COR-L47 (cell line): ENCODE data around the gene JAZF1.

Experiments used
- DNase-seq: peaks from one replicate; lab custom pipeline; 2025; lab: John Stamatoyannopoulos, UW

JAZF1 gene

GRCh38 chr7:28075674-28076358 is 104.8 kb downstream of the JAZF1 start:
- DNase-seq = no peak

- DNase-seq = no peak
Observed at GRCh38 chr7:28072876-28073514, 107.6 kb downstream of the JAZF1 start.

GRCh38 chr7:28071570-28071969 is 109.0 kb downstream of the JAZF1 start:
- no peak for DNase-seq

- no peak for DNase-seq
Observed at GRCh38 chr7:28070297-28071055, 110.1 kb downstream of the JAZF1 start.

- no peak for DNase-seq
Observed at GRCh38 chr7:28069807-28070206, 110.8 kb downstream of the JAZF1 start.

GRCh38 chr7:28069388-28069787 is 111.2 kb downstream of the JAZF1 start:
- DNase-seq = no peak

GRCh38 chr7:28068811-28069216 is 111.8 kb downstream of the JAZF1 start:
- DNase-seq = no peak

- no peak for DNase-seq
Observed at GRCh38 chr7:28067171-28067570, 113.4 kb downstream of the JAZF1 start.

GRCh38 chr7:28065721-28066285 is 114.8 kb downstream of the JAZF1 start:
- DNase-seq = no peak

- DNase-seq = no peak
Observed at GRCh38 chr7:28065308-28065707, 115.3 kb downstream of the JAZF1 start.

GRCh38 chr7:28064437-28064836 is 116.2 kb downstream of the JAZF1 start:
- DNase-seq = no peak

- DNase-seq = peak; percentile 59
Observed at GRCh38 chr7:28062197-28062991, 118.2 kb downstream of the JAZF1 start.

GRCh38 chr7:28061824-28062196 is 118.8 kb downstream of the JAZF1 start:
- DNase-seq = no peak

- no peak for DNase-seq
Observed at GRCh38 chr7:28060371-28060950, 120.1 kb downstream of the JAZF1 start.

GRCh38 chr7:28055161-28055544 is 125.4 kb downstream of the JAZF1 start:
- no peak for DNase-seq

GRCh38 chr7:28054531-28055160 is 125.9 kb downstream of the JAZF1 start:
- no peak for DNase-seq

- no peak for DNase-seq
Observed at GRCh38 chr7:28052933-28053332, 127.7 kb downstream of the JAZF1 start.

- no peak for DNase-seq
Observed at GRCh38 chr7:28048694-28049093, 131.9 kb downstream of the JAZF1 start.

- DNase-seq = no peak
Observed at GRCh38 chr7:28046035-28046434, 134.6 kb downstream of the JAZF1 start.

- no peak for DNase-seq
Observed at GRCh38 chr7:28045592-28045991, 135.0 kb downstream of the JAZF1 start.

GRCh38 chr7:28044825-28045224 is 135.8 kb downstream of the JAZF1 start:
- DNase-seq = no peak
